Stimulated activated naive CD4-positive, alpha-beta T cell treated with Interleukin-2 at 50 U/mL for 16 hours (primary cell): Measurements from ENCODE around the gene PSMB7.

Experiments used
- DNase-seq: peaks from one replicate; lab custom pipeline; 2025; lab: John Stamatoyannopoulos, UW

Gene PSMB7

GRCh38 chr9:124410321-124410913, 4.8 kb downstream of the PSMB7 start:
- no peak for DNase-seq

- DNase-seq, result no peak
Measured at GRCh38 chr9:124409410-124409809, 5.8 kb downstream of the PSMB7 start.

- no peak for DNase-seq
Measured at GRCh38 chr9:124403246-124403645, 12.0 kb downstream of the PSMB7 start.

GRCh38 chr9:124399968-124400940, 15.0 kb downstream of the PSMB7 start:
- no peak for DNase-seq

- DNase-seq, result no peak
Measured at GRCh38 chr9:124399323-124399967, 15.8 kb downstream of the PSMB7 start.

- DNase-seq, result no peak
Measured at GRCh38 chr9:124398191-124398935, 16.9 kb downstream of the PSMB7 start.

- DNase-seq, result no peak
Measured at GRCh38 chr9:124395826-124396225, 19.4 kb downstream of the PSMB7 start.

- no peak for DNase-seq
Measured at GRCh38 chr9:124394596-124394995, 20.6 kb downstream of the PSMB7 start.

GRCh38 chr9:124394167-124394566, 21.1 kb downstream of the PSMB7 start:
- no peak for DNase-seq

GRCh38 chr9:124392871-124393460, 22.3 kb downstream of the PSMB7 start:
- no peak for DNase-seq

GRCh38 chr9:124392254-124392870, 22.9 kb downstream of the PSMB7 start:
- no peak for DNase-seq

- no peak for DNase-seq
Measured at GRCh38 chr9:124390794-124391658, 24.2 kb downstream of the PSMB7 start.

GRCh38 chr9:124389146-124389939, 25.9 kb downstream of the PSMB7 start:
- no peak for DNase-seq

- no peak for DNase-seq
Measured at GRCh38 chr9:124388275-124389048, 26.8 kb downstream of the PSMB7 start.

- DNase-seq, result no peak
Measured at GRCh38 chr9:124386201-124386600, 29.0 kb downstream of the PSMB7 start.

GRCh38 chr9:124385623-124386022, 29.6 kb downstream of the PSMB7 start:
- DNase-seq, result no peak

- no peak for DNase-seq
Measured at GRCh38 chr9:124384846-124385245, 30.4 kb downstream of the PSMB7 start.

- no peak for DNase-seq
Measured at GRCh38 chr9:124384210-124384609, 31.0 kb downstream of the PSMB7 start.
